Mammary epithelial cell (primary cell): ENCODE data around the gene DEDD2.

Source experiments
- CTCF ChIP-seq, 2 donors: IDR thresholded peaks in 1 of 2; conservative IDR thresholded peaks in 1 of 2; 2 replicates each; pipeline ENCODE4 v1.5.1; 2011 to 2012; ENCODE audit warnings: inconsistent platforms in 2 of 2, low read length in 2 of 2, mild to moderate bottlenecking in 2 of 2, control low read depth in 1 of 2, low read depth in 1 of 2; ENCODE audit not compliant: insufficient read depth in 1 of 2; ENCODE audit errors: extremely low read depth in 1 of 2
- EZH2 ChIP-seq: IDR thresholded peaks from 2 replicates; pipeline ENCODE4 v1.6.1; 2012; ENCODE audit warnings: low read length, inconsistent platforms, borderline replicate concordance

GRCh38 chr19:42254089-42254849 lies 36.8 kb upstream of the DEDD2 start:
- no peak for TF ChIP-seq CTCF (conservative IDR thresholded peaks at IDR 0.05 in 1 of 2, IDR thresholded peaks at IDR 0.05 in 1 of 2; ENCODE audit: extremely low read depth in 1 of 2, insufficient read depth in 1 of 2, low read depth in 1 of 2, low read length in 2 of 2)
- no peak for TF ChIP-seq EZH2
